ENCODE measurements around the gene TIMM17A. TPM values are rescaled to one million over a fixed set of nuclear protein-coding genes. Genes with fewer than 3 reads are reported as not detected.

Gene TIMM17A
- total RNA-seq, 1 donor from 2014 or later, result 18.9 TPM

- Histone ChIP-seq H3K27me3 (no peaks in the 10 kb centered on the region), H3K4me3 (peak overlapping the region; percentile 65 to 96), H3K4me1 (peaks cover 24% of the 10 kb centered on the region), H3K36me3 (no peaks in the 10 kb centered on the region), H3K9me3 (no peaks in the 10 kb centered on the region), H3K27ac (peak overlapping the region; percentile 88)
- DNase-seq (ENCODE audit: extremely low spot score in 2 of 2), result no peak
- intact Hi-C loops (cut with DNase I), result no loop called here
- TF ChIP-seq POLR2A (IDR thresholded peaks at IDR 0.05), result no peak
- no peak for TF ChIP-seq POLR2AphosphoS5 (IDR thresholded peaks at IDR 0.05; ENCODE audit: insufficient read depth in 1 of 2, low read depth in 1 of 2)
- TF ChIP-seq CTCF (IDR thresholded peaks at IDR 0.05), result peak in 1 of 3 experiments; percentile 16
Measured at GRCh38 chr1:201945157-201945556, 10.1 kb upstream of the TIMM17A start.

- Histone ChIP-seq H3K4me3 (peak overlapping the region; percentile 65 to 96), H3K4me1 (peaks cover 20% of the 10 kb centered on the region), H3K27ac (peak overlapping the region; percentile 88), H3K27me3 (no peaks in the 10 kb centered on the region), H3K36me3 (no peaks in the 10 kb centered on the region), H3K9me3 (no peaks in the 10 kb centered on the region)
- intact Hi-C loops (cut with DNase I), result loop anchor here (2.0 kb wide), 1 partner anchor 43 kb away; no protein-coding TSS in a partner anchor
- TF ChIP-seq POLR2AphosphoS5 (IDR thresholded peaks at IDR 0.05; ENCODE audit: insufficient read depth in 1 of 2, low read depth in 1 of 2) (no peak), POLR2A (IDR thresholded peaks at IDR 0.05) (no peak), CTCF (IDR thresholded peaks at IDR 0.05) (no peak)
- no peak for DNase-seq (ENCODE audit: extremely low spot score in 2 of 2)
Measured at GRCh38 chr1:201945863-201946223, 9.5 kb upstream of the TIMM17A start.

GRCh38 chr1:201946224-201946908 lies 8.9 kb upstream of the TIMM17A start, which contains the start of gene LMOD1:
TSS of gene LMOD1 (minus strand) at chr1:201946548. CDS start at chr1:201946340, 208 bp downstream.
- intact Hi-C loops (cut with DNase I), result loop anchor here (2.0 kb wide), 1 partner anchor 44 kb away; no protein-coding TSS in a partner anchor
- Histone ChIP-seq H3K4me1 (peaks cover 14% of the 10 kb centered on the region), H3K27me3 (no peaks in the 10 kb centered on the region), H3K9me3 (no peaks in the 10 kb centered on the region), H3K36me3 (no peaks in the 10 kb centered on the region), H3K27ac (peak within 1 kb of the TSS; percentile 88), H3K4me3 (peak within 1 kb of the TSS; percentile 65 to 96)
- peak; percentile 77 to 97 for TF ChIP-seq POLR2AphosphoS5 (IDR thresholded peaks at IDR 0.05; ENCODE audit: insufficient read depth in 1 of 2, low read depth in 1 of 2)
- no peak for TF ChIP-seq CTCF (IDR thresholded peaks at IDR 0.05)
- TF ChIP-seq POLR2A (IDR thresholded peaks at IDR 0.05), result peak in 1 of 2 donors; percentile 74
- peak in 1 of 2 donors; percentile 94 for DNase-seq (ENCODE audit: extremely low spot score in 2 of 2)

GRCh38 chr1:201947697-201948008 lies 7.7 kb upstream of the TIMM17A start:
- no peaks in the 10 kb centered on the region for H3K27me3 ChIP-seq
- no peaks in the 10 kb centered on the region for H3K9me3 ChIP-seq
- H3K4me1 ChIP-seq, result peaks cover 12% of the 10 kb centered on the region
- intact Hi-C loops (cut with DNase I), result loop anchor here (2.0 kb wide), 1 partner anchor 45 kb away; no protein-coding TSS in a partner anchor
- no peak for DNase-seq (ENCODE audit: extremely low spot score in 2 of 2)
- no peak for TF ChIP-seq POLR2A (IDR thresholded peaks at IDR 0.05)
- no peak for TF ChIP-seq POLR2AphosphoS5 (IDR thresholded peaks at IDR 0.05; ENCODE audit: insufficient read depth in 1 of 2, low read depth in 1 of 2)
- TF ChIP-seq CTCF (IDR thresholded peaks at IDR 0.05), result no peak
- H3K27ac ChIP-seq, result peak overlapping the region; percentile 88
- H3K36me3 ChIP-seq, result no peaks in the 10 kb centered on the region
- H3K4me3 ChIP-seq, result peak overlapping the region; percentile 65 to 96

DNA sequence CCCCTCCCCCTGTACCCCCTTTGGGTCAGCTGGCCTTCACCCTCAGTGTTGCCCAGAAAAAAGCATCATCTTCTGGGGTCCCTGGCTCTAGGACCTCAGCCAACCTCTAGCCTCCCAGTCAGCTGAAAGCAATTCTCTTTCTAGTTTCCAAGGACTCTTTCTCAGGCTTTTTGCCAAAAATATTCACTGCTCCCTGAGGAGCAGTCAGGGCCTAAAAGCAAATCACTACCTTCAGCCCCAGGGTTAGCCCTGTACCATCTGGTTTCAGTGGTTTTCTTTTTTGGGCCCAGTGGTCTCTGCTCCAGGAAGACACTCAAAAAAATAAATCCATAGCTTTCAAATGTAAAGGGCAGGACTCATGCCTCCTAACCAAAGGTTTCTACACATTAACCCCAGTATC lies 5.8 kb upstream of the TIMM17A start:
- intact Hi-C loops (cut with DNase I), result no loop called here
- peak overlapping the region; percentile 57 for H3K27ac ChIP-seq
- H3K4me1 ChIP-seq, result peaks cover 15% of the 10 kb centered on the region
- no peaks in the 10 kb centered on the region for H3K36me3 ChIP-seq
- H3K9me3 ChIP-seq, result no peaks in the 10 kb centered on the region
- H3K27me3 ChIP-seq, result no peaks in the 10 kb centered on the region
- DNase-seq (ENCODE audit: extremely low spot score in 2 of 2), result no peak
- H3K4me3 ChIP-seq, result no peak overlapping the region
- no peak for TF ChIP-seq POLR2AphosphoS5 (IDR thresholded peaks at IDR 0.05; ENCODE audit: insufficient read depth in 1 of 2, low read depth in 1 of 2)
- TF ChIP-seq CTCF (IDR thresholded peaks at IDR 0.05), result no peak
- no peak for TF ChIP-seq POLR2A (IDR thresholded peaks at IDR 0.05)
